HG03139 (cell line): ENCODE data around the gene MEX3A.
"Not testable (repeated sequence)": the region's sequence is repeated elsewhere in the genome, so short reads cannot be mapped to it uniquely, and the experiment has no call there.

Source experiments
- ATAC-seq: cut with Tn5 transposase; IDR thresholded peaks from one replicate; pipeline ENCODE4 v1.9.1; 2021; ENCODE audit not compliant: unreplicated experiment

Gene MEX3A

DNA sequence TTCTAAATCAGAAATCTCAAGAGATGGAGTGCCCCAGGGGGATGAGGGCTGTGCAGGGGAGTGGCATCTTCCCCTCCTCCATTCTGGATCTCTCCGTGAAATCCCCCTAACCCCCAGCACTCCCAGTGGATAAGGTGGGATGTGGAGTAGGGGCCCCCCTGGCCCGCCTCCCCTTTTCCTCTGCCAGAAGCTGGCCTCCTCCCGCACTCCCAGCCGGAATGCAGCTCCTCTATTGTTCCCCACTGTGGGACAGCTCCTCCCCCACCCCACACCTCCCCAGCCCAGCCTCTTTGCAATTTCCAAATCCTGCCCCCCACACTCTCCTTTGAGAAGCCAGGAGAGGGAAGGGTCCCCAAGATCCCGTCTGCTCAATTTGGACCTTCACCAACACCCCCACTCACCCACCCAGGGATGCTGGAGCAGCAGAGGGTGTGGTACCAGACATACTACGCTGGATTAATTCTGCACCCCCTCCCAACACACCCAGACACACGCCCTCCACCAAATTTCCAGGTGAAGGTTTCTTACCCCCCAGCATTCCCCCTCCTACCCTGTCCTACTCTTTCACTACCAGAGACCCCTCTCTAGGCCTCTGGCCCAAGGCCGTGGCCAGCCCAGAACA, 1.9 kb downstream of the MEX3A start:
- ATAC-seq = no peak

DNA sequence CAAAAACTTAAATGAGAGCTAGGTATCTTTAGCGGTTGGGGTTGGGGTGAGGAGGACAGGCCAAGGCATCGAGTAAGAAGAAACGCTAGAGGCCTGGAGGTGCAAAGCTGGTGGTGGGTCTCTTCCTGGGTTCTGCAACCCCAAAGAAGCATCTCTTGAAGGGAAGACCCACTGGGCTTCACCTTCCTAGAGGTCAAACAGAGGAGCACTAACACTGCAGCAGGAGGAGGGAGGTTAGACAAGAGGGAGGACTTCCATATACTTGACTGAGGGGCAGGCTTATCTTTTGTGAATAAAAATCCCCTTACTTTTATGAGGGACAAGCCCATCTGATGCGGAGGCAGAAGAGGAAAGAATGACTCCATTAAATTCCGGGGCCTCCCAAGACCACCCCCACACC, 2.5 kb downstream of the MEX3A start:
- no peak for ATAC-seq

DNA sequence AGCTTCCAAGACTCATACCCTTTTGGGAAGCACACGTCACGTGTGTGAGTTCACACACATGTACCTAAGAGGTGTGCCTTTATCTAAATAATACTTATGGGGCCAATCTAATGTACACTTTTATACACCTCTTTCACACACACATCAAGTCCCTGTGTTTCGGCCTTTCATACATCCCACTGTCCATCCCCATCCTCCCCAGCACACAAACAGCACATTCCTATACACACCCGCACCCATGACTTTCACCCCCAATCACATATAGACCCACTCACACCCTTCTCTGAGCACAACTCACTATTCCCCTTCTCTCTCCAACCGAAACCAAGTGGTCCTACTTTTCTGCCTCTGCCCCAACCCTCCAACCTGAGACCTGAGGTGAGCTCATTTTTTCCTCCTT, 3.5 kb downstream of the MEX3A start:
- ATAC-seq = no peak

DNA sequence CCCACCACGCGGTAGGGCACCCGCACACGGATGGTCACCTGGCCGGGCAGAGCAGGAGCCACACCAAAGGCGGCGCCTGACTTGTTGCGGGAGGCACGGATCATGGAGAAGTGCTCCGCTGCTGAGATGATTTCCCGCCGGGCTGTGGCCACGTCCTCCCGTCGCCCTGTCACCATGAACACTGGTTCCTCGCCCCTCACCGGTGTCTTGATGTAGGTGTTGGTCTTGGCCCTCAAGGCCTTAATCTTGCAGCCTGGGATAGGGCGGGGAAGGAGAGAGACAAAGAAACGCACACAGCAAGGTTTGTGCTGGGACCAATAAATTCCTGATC, 4.9 kb downstream of the MEX3A start:
- ATAC-seq = no peak

DNA sequence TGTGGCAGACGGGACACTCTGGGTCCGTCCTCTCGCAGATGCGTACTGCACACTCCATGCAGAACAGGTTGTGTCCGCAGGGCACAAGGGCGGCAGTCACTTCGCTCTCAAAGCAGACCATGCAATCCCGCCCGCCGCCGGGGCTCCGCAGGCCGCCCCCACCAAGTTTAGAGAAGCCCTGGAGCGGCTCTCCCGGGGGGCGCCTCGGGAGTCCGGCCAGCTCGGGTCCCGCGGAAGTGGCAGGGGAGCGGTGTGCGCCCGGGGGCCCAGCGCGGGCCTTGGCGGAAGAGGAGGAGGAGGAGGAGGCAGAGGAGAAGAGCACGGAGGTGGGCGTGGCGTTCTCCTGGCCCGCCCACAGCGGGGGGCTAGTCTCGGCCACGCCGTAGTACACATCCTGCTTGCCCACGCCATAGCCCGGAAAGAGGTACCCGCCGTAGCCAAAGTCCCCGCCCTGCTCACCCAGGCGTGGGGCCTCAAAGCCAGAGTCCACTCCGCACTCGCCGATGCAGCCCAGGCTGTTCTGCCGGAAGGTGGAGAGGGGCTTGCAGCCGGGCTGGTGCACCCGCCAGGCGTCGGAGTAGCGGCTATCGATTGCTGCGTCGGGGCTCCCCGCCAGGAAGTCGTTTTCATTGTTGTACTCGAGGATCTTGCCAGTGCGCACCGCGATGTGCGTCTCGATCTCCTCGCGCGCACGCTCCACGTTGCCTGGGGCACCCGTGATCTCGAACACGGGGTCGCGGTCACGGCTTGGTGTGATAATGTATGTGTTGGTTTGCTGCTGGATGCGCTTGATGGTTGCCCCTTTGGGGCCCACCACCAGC, 5.4 kb downstream of the MEX3A start:
- ATAC-seq = no peak

DNA sequence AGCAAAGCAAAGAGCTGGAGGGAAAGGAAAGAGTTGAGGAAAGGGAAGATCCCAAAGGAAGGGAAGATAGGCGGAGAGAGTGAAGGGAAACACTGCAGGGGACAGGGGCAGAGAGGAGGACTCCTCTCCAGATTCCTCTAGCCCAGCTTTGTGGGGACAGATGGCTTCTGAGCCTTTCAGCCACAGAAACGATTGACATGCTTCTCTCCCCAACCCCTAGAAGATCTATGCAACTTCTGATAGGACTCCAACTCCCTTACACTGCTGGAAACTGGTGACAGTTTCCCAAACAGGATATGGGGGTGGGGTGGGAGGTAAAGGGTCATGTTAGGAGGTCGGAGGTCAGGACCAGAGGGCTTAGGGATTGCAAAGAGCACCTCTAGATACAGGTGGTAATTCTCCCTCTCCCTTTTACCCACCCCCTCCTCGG, 6.5 kb downstream of the MEX3A start:
- no peak for ATAC-seq

DNA sequence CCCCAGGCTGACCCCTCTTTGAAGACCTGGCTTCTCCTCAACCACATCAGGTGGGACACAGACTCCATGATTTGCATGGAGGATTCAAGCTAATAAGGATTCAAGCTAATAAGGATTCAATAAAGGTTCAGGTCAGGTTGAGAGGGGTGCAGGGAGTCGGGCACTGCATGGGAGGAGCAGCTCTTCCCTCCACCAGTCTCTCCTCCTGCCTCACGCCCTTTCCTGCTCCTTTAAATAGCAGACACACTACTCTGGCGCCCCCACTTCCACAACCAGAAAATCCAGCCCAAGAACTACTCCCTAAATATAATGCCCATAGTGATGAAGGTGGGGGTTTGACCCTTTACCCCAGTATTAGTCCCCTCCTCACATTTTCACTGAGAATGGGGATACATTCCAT, 7.1 kb downstream of the MEX3A start:
- ATAC-seq = no peak

DNA sequence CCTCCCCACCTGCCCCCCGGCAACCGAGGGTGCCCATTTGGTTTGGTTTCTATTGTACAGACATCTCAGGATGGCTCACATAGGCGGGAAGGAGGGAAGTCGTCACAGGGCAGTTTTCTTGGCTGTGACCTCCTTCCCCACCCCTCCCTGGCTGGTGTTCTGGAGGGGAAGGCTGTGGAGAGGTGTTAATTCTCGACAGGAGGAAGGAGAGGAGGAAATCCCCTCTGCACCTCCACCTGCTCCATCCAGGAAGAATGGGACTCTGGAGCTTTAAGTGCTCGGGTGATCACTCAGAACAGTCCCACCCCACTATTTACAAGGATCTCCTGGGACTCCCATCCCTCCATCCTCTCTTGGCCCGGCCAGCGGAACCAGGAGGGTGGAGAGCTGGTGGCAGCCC, 7.6 kb downstream of the MEX3A start:
- ATAC-seq = no peak

DNA sequence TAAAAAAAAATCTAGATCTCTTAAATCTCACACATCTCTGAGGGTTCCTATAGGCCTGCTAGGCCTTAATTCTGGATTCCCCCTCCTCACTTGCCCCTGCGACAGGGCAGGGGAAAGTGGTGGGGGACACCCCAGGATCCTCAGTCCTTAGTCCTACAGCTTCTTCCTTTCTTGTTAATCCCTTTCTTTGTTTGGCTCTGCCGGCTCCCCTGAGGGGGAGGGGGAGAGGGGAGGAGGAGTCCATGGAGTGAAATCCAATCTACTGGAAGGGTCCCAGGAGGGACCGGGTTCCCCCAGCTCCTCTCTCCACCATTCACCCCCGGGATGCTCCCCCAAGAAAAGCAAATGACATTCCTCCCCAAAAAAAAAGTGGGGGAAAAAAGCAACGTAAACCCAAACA, 8.5 kb downstream of the MEX3A start:
- no peak for ATAC-seq

DNA sequence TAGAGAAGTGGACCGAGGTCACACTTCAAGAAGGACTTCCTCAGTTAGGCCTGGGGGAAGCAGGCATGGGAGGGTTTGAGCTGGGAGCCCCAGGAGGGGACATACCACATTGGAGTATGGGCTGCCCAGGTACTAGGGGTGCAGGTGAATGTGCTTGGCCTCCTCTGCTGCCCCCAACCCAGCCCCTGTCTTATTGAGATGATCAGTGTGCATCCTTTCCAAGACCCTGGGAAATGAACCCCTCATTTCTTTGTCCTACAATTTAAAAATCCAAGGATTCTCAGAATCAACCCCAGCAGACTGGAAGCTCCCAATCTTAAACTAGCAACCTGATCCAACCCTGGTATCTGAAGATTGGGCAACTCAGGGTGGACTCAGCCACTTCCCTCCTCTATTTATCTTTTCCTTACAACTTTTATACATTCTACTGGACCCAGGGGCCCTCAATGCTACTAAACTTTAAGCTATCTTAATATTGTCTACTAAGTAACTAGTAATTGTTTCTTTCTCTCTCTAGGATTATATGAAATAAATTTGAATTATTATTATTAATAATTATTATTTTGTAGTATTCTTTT, 9.1 kb downstream of the MEX3A start:
- ATAC-seq = no peak

DNA sequence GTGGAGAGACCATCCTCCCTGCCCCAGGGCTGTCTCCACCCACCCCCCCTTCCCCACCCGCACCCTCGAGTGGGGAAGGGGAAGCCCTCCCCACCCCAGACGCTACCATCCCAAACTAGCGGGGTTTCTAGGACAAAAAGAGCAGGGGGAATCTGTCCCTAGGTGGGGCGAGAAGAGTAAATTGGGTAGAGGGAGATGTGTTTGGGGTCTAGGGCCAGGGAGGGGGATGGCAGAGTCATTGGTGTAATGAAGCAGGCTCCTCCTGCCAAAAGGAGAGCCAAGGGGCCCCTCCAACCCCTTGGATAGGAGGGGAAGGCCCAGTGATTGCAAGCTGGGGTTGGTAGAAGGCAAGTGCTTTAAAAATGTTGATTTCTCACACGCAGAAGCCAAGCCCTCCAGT, 10.0 kb downstream of the MEX3A start:
- ATAC-seq = no peak

DNA sequence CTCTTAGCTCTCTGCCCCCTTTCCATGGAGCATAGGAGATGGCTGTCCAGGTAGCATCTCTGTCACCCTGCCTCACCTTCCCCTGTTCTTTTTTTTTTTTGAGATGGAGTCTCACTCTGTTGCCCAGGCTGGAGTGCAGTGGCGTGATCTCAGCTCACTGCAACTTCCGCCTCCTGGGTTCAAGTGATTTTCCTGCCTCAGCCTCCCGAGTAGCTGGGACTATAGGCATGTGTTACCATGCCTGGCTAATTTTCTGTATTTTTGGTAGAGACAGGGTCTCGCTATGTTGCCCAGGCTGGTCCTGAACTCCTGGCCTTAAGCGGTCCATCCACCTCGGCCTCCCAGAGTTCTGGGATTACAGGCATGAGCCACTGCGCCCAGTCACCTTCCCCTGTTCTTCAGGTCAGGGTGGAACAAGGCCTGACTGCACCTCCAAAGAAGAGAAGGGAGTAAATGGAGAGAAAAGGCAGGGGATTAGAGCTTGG, 10.9 kb downstream of the MEX3A start:
- not testable (repeated sequence) for ATAC-seq

DNA sequence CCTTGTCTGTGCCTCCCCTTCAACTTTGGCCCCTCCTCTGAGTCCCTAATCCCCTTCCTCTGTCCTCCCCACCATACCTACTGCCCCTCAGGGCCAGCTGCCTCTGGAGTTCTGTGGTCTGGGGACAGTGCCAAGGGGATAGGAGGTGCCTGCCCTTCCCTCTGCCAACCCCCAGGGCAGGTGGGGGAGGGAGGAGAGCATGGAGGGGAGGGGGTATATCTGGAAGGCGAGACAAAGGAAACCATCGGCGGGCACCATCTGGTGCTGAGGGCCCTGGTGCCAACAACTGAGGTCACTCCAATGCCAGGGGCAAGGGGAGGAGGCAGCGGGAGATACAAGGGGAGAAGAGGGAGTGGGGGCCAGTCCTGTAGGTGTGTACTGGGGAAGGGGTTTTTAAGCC, 11.7 kb downstream of the MEX3A start:
- ATAC-seq = no peak

DNA sequence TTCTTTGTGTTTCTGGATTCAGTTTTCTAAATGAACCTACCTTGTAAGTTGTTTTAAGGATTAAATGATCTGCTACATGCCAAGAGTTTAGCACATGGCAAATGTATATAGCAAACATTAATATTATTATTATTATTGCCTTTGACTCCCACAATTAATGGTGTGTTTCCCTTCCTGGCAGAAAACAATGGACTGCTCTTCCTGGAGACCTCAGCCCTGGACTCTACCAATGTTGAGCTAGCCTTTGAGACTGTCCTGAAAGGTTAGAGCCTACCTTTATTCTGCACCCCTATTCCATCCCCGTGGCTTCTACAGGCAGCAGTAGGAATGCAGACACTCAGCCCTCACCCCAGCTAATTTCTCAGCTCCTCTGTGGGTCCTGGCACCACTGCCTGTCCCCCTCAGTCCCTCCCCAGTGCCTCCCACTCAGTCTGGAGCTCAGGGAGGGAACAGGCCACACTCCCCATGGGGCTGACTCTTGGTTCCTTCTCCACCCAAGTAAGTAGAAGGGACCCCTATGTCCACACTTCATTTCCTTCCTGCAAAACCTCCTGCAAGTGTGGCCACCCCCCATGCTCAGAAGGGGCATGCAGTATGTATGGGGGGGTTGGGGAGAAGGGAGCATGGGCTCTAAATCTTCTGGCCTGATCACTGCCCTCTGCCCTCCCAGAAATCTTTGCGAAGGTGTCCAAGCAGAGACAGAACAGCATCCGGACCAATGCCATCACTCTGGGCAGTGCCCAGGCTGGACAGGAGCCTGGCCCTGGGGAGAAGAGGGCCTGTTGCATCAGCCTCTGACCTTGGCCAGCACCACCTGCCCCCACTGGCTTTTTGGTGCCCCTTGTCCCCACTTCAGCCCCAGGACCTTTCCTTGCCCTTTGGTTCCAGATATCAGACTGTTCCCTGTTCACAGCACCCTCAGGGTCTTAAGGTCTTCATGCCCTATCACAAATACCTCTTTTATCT, 12.5 kb downstream of the MEX3A start:
- ATAC-seq = no peak

DNA sequence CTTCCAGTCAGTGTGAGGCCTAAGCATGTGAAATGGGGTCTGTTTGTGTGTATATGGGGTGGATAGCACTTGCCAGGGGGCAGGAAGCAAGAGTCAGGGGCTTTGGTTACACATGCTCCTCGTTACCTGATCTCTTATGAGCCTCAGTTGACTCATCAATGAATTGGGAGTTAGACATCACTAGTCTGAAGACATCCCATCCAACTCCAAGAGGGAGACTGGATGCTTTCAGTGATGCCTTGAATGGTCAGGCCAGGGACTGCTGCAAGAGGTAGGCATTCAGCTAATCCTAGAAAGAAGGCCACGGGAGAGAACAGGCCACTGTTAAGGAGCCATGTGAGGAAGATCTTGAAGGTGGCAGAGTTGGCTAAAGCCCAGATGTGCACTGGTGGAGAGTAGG, 15.0 kb downstream of the MEX3A start:
- ATAC-seq = no peak

DNA sequence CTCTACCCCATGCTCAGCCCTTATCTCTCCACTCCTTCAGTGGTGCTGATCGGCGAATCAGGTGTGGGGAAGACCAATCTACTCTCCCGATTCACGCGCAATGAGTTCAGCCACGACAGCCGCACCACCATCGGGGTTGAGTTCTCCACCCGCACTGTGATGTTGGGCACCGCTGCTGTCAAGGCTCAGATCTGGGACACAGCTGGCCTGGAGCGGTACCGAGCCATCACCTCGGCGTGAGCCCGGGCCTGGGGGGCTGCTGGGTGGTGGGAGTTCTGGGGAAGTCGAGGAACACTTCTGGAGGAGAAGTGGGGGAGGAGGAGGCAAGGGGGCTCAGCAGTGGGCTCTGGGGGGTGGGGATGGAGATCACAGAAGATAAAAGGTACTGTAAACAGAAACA, 16.4 kb downstream of the MEX3A start:
- no peak for ATAC-seq

DNA sequence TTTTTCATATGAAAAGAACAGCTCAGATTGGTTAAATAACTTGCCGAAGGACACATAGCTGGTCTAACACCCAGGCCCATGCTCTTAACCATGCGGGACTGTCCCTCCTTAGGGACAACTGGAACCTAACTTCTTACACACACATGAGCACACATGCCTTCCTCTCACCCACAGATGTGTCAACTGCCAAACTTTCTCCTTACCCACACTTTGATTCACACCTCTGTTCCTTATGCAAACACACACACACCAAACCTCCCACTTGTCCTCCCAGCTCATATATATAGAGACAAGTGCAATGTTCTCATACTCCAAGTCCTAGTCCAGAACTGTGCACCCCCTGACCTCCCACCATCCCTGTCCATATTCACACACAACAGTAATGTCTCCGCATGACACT, 17.1 kb downstream of the MEX3A start:
- ATAC-seq = no peak

DNA sequence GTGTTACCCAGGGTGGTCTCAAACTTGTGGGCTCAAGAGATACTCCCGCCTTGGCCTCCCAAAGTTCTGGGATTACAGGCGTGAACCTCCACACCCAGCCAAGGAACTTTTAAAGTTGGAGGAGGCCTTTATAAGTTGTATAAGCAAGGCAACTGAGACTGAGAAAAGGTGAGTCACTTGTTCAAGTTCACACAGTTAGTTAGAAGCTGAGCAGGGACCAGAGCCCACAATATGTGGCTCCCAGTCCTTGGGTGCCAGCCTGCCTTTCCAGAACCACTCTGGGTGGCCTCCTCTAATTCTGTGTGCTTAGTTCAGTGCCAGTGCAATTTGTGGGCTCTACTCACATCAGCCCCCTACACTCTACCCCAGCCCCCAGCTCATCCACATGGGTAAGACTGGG, 17.6 kb downstream of the MEX3A start:
- ATAC-seq = no peak

DNA sequence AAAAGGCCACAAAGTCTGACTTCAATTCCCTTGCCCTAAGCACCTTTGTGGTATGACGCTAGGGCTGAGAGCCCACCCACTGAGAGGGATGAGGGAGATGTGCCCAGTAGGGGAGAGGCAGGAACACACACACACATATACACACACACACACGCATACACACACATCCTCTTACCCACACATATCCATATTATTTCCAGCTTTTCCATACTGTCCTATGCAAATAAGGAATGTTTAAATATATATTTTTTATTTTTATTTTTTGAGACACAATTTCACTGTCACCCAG, 18.3 kb downstream of the MEX3A start:
- no peak for ATAC-seq

DNA sequence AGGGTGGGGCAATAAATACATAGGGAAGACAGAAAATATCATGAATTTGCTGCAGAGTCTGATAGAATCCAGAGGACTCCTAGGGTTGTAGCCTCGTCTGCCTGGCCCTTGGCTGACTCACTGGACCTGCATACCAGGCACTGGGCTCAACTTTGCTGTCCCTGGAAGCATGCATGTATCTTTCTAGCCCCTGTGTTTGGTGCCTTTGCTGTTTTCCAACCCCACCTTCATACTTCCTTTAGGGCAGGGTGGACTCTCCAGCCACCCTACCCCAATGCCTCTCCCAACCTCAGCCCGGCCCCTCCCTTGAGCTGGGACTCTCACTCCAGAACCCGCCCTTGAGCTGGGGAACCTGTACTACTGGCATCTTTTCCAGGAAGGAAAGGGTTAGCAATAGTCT, 20.1 kb downstream of the MEX3A start:
- no peak for ATAC-seq

DNA sequence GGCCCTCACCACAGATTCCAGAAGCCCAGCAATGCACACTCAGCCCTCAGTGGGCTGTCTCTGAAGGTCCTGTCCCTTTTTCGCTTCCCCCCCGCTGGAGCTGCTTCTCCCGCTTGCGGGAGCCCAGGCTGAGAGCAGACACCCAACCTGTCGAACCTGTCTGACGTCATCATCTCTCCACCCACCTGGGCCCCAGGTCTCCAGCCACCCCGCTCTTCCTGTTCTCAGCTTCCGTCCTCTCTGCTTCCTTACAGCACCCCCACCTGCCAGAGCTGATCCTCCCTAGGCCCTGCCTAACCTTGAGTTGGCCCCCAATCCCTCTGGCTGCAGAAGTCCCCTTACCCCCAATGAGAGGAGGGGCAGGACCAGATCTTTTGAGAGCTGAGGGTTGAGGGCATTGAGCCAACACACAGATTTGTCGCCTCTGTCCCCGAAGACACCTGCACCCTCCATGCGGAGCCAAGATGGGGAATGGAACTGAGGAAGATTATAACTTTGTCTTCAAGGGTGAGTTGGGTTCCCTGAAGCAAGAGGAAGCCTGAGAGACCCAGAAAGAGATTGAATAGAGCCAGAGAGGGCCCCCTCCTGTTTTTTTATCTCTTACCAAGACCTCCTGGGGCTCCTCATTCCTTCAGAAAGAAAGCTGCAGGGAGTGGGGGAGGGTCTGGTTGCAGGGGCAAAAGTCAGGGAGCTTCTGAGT, 21.2 kb downstream of the MEX3A start, which contains the start of gene RAB25:
Gene RAB25 (plus strand): TSS at position 224 of the 700 bp plus-strand sequence. CDS start 241 bp downstream, at position 465.
- ATAC-seq = no peak
